GF-D8 (cell line): ENCODE measurements around the gene LARP4B.

ENCODE experiments used
- DNase-seq: peaks from one replicate; lab custom pipeline; 2025; lab: John Stamatoyannopoulos, UW

Gene LARP4B

DNA sequence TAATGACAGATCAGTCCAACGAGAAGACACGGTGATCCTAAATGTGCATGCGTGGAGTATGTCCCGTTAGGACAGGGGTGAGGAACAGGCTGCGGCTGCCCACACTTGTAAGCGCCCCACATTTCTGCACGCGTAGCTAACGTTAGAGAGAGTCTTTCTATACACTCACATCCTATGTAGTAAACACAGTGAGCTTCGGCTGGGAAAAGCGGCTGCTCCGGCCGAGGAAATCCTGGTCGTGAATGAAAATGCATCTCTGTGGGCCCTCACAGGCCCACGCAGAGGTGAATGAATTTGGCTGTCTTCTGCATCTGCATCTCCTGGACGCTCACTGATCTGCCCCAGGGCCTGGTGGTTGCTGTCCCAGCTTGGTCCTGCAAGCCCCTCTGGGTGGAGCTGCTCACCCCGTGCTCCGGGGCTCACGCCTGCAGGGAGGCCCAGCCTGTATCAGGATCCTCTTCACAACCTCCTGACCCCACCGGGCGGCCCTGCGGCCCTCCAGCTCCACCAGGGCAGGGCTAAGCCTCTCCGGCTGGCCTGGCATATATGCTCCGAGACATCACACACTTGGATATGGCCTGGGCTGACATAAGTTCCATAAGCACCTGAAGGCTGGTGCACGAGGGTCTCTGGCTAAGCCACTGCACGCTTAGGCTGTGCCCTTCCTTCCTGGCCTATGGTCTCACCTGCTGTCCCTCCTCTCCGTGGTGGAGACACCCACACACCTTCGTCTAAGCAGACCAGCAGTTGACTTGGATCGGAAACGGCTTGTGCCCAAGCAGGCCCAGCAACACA is 124.1 kb downstream of the LARP4B start:
- no peak for DNase-seq

DNA sequence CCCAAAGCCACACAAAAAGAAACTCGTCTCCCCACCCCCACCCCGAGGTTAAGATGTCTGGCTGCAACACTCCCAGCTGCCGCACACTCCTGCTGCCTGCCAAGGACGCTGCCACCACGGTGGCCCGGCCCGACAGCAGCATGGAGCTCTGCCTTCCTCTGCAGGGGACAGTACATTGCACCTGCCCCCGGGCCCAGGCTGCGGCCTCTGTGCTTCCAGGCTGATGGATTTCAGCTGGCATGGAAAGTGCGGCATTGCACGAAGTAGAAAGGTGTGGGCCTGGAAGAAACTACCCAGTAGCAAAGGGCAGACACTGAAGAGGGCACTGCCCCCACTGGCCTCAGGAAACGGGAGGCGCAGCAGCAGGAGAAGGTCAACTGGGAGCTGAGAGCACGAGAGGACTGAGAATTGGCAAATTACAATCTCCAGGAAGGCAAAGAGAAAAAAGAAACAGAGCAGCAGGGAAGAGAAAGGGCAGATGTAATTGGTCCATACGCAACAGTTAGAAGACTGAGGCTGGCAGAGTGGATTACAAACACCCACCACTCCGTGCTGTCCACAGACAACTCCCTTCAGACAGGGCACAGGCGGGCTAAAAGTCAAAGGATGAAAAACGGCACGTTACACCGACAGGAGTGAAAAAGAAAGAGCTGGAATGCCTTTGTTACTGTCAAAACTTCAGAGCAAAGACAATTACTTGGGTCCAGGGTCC is 124.9 kb downstream of the LARP4B start:
- no peak for DNase-seq

DNA sequence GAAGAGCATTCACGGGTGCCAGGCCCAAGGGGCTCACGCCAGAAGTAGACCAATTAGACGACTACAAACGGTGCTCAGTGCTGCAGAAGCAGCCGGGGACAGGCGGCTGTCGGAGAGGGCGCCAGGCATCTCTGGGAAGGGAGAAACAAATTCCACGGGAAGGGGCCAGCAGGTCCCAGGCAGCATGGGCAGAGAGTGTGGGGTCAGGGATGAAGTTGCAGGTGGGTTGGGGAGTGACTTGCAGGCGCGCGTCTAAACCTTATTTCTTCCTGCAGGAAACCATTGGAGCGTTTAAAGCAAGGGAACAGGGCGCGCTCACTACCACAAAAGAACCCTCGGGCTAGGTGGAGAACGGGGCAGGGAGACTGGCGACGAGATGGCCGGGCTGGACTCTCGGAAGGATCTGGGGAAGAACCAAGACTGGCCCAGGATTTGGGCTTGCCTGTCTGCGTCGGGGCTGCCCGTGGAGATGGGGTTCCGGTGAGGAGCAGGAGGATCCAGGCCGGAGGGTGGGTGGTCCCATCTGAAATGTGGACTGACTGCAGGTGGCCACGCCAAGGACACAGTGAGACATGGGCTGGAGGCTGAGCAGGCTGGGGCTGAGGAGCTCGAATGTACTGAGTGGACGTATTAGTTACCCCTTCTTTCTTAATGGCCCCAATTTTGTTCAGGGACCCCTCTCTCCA is 125.7 kb downstream of the LARP4B start:
- no peak for DNase-seq

DNA sequence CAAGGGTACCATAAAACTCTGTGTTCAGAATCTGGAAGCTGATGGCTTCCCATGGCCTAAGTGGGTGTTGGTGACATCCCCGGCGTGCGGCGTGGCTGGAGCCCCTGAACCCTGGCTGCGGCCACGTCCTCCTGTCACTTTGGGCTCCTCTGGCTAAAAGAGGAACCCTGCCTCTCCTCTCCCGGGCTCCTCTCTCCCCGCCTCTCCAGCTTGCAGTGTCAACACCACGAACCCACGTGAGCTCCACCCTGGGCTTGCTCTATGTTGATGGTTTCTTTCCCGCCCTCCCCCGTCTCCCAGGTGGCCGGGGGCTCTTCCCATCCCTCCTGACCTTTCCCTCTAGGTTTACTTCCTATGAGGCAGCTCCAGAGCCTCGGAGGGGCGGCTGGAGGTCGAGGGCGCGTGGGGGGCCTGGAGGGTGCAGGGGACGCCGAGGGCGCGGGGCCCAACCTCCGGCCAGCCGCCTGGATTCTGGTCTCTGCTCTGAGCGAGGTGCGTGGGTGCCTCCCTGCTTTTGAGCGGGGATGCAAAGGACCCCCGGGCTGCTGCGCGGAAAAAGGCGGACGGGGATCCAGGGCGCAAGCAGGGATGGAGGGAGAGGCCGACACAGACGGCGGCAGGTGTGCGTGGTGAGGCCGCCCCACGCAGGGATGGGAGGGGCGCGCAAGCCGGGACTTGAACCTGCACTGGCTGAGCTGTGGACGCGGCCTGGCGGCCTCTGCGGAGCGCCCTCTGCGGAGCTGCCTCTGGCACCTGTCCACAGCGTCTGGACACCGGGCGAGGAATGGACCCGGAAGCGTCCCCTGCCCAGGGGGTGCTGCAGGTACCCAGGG is 126.5 kb downstream of the LARP4B start:
- DNase-seq = no peak

DNA sequence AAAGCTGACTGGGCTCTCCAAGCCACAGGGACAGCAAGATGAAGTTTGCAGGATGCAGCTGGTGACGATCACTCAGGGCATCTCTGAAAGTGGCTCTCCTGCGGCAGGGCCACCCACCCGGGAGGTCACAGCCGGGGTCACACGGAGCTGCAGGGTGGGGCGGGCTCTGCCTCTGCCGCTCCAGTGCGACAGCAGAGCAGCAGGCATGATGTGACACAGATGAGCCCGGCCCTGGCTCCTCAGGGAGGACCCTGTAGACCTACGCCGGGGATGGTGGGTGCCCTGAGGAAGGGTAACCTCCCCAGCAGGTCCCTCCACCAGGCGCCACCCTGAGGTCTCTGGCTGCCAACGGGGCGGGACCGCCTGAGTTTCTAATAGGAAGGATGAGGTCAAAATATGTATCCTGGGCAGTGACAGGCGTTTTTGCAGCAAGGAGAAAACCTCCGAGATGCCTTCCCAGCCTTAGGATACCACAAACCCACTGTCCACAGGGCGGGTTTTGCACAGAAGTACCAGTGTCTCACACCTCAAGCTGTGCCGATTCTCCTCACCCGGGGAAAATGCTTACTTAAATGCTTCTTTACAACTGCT is 127.2 kb downstream of the LARP4B start:
- DNase-seq = no peak

DNA sequence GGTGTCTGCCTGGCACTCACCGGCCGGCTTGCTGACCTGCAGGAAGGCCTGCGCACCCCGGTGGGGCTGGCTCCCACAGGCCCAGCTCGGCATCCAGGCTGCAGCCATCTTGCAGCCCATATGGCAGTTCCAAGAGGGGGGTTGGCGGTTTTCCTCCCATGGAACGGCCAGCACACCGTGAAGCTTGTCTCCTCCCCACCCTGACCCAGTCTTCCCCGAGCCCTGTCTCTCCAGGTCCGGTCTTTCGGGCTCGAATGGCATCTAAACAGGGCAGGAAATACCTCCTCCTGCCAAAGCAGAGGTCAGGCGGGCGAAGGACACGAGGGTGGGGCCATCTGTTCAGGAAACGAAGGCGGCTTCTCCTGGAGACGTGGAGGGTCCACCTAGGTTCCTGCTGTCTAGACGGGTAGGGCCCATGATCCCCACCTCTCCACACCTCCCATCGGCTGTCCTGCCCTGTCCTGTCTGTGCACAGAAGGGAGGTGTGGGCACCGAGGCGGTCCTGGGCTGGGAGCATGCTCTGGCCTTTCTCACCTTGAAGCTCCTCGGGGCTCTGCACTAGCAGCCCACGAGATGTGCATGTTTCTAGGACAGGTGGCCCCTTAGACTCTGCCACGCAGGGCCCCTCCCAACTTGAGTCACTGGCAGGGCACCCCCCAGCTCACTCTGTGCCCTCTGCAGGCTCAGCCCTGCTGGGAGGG is 128.3 kb downstream of the LARP4B start:
- no peak for DNase-seq

DNA sequence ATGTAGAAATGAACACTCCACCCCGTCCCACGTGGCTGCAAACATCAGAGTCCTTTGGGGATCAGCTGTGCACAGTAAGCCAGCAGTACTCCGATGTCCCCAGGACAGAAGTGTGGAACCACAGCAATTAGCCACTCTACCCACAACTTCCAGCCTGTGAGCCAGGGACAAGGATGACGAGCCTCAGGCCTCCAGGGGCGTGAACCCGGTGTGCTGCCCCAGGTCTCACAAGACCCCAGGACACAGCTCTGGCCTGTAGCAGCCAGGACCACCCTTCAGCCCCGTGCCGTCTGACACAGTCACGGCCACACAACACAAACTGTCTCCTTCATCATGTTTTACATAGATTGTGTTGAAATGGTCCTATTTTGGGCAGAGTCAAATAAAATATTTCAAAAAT is 129.0 kb downstream of the LARP4B start:
- no peak for DNase-seq

DNA sequence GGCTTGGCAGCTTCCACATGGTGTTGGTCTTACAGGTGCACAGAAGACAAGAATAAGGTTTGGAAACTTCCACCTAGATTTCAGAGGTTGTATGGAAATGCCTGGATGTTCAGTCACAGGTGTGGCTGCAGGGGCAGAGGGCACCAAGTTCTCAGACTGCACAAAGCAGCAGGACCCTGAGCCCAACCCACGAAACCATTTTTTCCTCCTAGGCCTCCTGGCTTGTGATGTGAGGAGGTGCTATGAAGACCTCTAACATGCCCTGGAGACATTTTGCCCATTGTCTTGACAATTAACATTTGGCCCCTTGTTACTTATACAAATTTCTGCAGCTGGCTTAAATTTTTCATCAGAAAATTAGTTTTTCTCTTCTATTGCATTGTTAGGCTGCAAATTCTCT is 134.3 kb downstream of the LARP4B start:
- DNase-seq = no peak

DNA sequence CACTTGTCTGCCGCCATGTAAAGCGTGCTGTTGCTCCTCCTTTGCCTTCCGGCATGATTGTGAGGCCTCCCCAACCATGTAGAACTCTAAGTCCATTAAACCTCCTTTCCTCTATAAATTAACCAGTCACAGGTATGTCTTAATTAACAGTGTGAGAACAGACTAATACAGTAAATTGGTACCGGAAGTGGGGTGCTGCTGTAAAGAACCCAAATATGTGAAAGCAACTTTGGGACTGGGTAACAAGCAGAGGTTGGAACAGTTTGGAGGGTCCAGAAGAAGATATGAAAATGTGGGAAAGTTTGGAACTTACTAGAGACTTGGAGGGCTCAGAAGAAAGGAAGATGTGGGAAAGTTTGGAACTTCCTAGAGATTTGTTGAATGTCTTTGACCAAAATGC is 135.3 kb downstream of the LARP4B start:
- no peak for DNase-seq

DNA sequence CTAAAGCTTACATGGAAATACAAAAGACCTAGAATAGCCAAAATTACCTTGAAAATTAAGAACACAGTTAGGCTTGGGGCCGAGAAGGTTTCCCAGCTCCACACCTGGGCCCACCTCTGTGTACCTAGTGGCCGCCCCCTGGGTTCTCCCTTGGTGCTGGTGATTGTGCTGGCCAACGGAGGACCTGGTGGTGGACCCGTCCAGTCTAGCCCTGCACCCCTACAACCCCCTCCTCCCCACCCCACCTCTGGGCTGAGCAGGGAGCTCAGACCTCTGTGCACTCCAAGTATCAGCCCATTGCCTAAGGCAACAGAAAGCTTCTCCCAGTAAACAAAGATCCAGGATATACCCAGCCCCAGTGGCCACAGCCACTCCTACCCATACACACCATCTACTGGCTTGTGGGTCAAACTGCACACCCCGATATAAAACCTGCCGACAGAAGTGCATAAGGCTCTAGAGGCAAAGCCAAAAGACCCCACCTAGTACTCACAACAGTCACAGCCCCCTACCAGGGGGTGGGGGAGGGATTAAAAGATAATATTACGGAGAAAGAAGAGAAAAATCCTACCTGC is 137.0 kb downstream of the LARP4B start:
- no peak for DNase-seq

DNA sequence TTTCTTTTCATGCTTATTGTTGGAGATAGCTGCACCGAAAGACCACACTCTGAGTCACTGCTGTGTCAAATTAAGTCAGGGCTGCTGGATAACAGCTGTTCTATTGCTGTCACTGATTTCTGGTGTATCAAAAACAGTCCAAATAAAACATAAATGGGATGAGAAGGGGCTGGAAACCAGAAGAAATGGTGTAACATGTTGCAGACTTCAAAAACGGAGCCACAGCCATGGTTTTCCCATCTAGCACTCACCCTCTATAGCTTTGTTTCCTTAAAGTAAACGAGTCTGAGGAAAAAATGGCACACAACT is 138.8 kb downstream of the LARP4B start:
- DNase-seq = no peak

DNA sequence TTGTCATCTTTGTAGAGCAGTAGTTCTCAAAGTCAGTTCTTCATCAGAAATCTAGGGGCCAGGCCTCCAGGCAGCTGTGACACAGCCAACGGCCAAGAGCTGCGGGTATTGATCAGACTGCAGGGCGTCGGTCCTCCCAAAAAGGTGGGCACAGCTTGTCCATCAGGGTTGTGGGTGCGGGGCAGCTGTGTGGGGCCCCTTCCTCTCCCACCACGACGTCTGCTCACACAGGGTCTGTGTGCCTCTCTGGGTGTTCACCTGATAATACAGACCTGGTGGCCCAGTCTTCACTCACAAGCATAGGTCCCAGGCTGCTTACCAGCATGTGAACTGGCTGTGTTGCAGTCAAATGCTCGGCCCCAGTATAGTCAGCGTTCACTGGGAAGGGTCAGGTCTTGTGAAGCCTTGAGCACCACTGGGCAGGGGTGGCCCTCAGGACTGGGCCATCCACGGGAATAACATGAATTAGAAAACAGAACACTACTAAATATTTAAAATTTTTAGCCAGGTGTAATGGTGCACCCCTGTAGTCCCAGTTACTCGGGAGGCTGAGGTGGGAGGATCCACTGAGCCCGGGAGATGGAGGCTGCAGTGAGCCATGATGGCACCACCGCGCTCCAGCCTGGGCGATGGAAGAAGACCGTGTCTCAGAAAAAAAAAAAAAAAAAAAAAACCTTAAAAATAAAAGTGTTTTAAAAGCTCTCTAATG is 139.3 kb downstream of the LARP4B start:
- DNase-seq = no peak

DNA sequence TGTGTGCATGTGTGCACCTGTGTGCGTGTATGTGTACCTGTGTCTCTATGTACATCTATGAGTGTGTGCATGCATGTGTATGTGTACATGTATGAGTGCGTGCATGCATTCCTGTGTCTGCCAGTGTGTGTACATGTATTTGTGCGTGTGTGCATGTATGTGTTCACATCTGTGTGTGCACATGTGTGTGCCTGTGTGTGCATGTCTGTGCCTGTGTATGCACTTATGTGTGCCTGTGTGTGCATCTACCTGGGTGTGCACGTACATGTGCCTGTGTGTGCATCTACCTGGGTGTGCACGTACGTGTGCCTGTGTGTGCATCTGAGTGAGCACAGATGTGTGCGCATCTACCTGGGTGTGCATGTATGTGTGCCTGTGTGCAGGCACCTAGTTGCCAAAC is 139.9 kb downstream of the LARP4B start:
- DNase-seq = no peak

DNA sequence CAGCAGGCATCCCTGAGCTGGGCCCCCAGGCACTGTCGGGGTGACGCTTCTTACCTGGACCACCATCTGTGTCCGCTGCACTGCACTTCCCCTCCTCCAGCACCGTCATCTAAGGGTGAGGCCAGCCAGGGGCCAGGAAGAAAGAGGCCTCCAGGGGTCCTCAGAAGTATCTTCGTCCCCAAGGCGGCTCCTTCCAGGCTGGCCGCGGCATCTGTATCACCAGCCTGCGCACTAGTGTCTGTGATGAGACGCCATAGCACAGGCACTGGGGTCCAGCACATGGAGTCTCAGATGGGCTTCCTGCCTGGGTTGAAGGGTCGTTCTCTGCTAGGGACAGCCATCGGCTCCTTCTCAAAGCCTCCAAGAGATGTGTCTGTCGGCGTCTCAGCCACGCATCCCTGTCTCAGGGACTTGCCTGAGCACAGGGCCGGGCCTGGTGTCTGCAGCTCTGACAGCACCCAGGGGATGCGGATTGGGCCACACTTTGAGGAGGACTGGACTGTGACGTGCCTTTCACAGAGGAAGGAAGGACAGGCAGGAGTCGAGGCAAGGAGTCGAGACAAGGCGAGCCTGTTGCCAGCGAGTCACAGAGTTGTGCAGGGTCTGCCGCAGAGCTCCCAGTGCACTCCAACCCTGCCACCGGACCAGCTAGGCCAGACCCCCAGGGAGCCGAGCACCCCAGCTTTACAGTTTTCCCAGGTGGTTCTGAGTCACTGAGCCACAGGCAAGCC is 140.5 kb downstream of the LARP4B start:
- no peak for DNase-seq

DNA sequence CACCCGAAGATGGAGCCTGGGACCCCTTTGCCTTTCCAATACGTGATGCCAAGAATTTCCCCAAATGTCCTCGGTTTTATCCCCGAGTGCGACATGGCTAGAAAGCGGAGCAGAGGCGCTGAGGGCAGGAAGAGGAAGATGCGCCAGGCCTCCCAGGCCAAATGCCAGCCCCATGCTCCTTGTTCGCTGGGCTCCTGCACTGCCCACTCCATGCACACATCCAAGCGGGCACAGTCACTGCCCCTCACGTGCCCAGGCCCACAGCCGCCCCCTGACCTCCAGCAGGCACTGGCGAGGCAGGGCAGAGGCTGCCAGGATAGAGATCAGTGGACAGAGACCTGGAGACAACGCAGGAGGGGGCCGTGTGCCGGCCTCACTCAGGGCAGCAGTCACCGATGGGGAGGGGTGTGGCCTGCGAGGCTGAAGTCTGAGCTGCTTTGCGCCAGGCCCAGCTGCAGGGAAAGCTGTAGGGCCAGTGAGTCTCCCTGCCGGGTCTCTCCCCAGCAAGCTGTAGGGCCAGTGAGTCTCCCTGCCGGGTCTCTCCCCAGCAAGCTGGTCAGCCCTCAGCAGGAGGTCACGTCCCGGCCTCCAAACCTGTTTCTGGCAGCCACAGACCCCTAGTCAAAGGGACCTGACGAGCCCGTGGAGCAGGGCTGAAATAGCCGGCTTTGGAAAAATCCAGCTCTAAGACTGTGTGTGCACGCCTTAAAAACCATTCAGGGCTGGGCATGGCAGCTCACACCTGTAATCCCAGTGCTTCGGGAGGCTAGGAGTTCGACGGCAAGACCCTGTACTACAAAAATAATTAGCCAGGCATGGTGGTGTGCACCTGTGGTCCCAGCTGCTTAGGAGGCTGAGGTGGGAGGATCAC is 141.4 kb downstream of the LARP4B start:
- no peak for DNase-seq

DNA sequence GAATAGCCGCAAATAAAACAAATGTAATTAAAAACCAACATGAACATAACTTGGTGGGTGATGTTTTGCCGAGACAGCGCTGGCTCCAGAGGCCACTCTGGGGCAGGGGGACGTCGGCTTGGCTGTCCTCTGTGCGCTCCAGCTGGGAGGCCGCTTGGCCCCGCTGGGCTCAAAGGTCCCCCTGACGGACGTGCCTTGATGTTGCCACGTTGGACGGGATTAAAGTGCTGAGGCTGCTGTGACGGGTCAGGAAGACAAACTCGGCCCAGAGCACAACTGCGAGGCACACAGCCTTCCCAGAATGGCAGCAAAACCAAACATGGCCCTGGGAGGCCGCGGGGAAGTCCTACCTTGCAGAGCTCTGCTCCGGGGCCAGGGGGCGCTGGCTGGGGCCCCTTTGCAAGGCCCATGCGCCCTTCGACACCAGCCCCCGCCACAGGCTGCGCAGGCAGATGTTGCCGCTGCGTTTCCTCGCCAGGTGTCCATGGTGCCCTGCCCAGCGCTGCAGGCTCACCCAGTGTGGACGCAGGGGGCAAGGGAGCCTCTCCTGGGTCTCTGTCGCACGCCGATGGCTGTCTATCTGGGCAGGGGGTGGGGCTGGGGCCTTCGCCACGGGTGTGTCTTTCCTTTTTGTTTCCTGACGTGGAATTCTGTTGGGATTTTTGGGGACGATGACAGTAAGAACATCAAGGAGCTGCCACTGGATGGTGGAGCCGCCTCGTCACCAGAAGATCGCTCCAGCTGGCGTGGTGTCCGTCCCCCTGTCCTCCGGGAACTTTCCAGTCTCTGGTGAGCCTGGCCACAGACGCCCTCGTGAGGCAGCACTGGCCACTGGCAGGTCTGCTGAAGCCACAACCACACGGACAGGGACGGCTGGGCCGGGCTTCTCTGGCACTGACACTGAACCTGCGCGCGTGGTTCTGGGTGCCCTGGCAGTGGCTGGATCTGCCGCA is 142.4 kb downstream of the LARP4B start:
- no peak for DNase-seq

DNA sequence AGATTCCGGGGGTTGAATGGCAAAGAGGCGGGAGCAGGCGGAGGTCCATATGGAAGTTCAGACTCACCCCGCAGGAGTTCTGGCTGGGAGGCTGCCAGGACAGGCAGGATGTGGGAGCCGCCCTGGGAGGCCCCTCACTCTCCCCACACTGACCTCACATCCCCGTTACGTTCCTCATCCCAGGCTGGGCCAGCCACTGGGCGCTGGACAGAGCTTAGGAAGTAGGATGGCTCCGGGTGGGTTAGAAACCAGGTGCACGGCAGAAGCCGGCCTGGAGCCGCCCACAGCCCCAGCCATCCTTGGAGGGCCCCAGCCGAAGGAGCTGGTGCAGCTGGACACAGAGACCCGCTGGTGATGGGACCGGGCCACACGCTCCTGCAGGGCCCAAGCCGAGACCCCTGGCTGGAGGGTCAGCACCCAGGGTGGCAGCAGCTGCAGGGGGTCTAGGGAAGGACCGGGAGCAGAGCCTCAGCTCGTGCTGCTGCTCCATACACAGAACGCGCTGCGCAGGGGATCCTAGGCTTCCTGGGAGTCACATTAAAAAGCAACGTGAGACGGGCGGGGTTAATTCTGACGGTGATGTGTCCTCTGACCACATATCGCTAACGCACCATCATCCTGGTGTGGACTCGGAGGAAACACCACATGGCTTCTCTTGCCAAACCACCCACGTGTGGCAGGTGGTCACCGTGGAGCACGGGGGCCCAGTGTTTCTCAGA is 143.4 kb downstream of the LARP4B start:
- no peak for DNase-seq
